Measurements from ENCODE around the gene ATP11A.
"Not testable (repeated sequence)": the region's sequence is repeated elsewhere in the genome, so short reads cannot be mapped to it uniquely, and the experiment has no call there.

ATP11A gene

DNA sequence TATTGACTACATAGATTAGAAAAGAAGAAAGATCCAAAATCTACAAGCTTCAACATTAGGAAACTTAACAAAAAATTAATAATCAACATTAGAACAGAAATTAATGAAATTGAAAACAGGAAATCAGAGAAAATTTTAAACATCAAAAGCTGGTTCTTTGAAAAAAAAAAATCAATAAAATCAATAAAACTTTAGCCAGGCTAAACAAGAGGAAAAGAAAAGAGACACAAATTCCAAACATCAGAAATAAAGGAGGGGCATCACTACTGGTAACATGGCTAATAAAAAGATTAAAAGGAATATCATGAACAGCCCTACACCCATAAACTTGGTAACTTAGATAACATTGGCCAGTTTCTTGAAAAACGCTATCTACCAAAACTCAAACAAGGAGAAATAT is 110.2 kb downstream of the ATP11A start:
- no peak for DNase-seq (ENCODE audit: low read depth)

- DNase-seq (ENCODE audit: low read depth), result not testable (repeated sequence)
These were observed 111.0 kb downstream of the ATP11A start for GRCh38 chr13:112800807-112801206.

- no peak for DNase-seq (ENCODE audit: low read depth)
These were observed 113.0 kb downstream of the ATP11A start for GRCh38 chr13:112802802-112803195.

DNA sequence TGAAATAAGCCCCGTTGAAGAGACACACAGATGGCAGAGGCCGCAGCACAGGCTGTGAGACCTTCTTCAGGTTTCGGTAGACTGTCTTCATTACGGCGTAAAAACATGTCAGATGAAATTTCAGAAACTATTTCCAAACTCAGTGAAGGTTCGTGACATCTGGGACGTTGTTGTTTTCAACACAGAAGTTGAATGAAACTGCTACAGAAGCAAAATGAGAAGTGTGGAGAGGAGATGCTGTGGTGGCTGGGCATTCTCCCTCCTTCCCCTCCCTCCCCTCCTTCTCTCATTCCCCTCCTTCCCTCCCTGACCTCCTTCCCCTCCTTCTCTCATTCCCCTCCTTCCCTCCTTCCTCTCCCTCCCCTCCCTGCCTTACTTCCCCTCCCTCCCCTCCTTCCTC is 113.6 kb downstream of the ATP11A start:
- no peak for DNase-seq (ENCODE audit: low read depth)

- no peak for DNase-seq (ENCODE audit: low read depth)
These were observed 114.5 kb downstream of the ATP11A start for GRCh38 chr13:112804374-112804773.

GRCh38 chr13:112806739-112807652 is 117.2 kb downstream of the ATP11A start:
- DNase-seq (ENCODE audit: low read depth), result no peak

- no peak for DNase-seq (ENCODE audit: low read depth)
These were observed 118.0 kb downstream of the ATP11A start for GRCh38 chr13:112807653-112808376.

DNA sequence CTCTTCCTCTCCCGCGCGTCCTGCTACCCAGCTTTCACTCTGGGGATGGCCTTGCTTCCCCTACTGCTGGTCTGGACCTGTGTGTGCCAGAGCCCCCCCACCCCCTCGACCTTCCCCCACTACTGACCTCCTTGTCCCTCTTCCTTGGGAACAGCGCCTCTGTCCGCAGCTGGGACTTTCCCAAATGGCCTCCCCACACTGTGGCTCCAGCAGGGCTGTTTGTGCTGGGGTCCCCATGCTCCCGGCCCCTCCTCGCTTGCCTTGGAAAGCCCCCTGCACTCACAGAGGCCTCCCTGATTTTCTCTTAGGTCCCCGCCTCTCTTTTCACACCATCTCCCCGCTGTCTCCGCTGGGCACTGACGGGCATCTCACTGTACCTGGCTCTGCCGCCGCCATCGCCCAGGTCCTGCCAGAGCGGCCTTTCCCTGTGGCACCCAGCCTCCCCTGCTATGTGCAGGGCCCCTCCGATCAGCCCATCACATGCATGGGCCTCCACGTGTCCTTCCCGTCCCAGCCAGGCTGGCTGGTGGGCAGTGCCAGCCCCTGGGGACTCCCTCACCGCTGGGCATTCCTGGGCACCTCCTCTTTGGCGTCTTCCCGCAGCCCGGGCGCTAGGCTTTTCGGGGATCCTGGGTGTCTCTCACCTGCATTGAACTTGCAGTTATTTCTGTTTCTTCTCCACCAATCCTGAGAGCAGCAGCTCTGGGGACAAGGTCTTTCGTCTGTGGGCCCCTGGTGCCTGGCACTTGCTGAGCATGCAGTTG is 118.7 kb downstream of the ATP11A start:
- DNase-seq (ENCODE audit: low read depth), result no peak

DNA sequence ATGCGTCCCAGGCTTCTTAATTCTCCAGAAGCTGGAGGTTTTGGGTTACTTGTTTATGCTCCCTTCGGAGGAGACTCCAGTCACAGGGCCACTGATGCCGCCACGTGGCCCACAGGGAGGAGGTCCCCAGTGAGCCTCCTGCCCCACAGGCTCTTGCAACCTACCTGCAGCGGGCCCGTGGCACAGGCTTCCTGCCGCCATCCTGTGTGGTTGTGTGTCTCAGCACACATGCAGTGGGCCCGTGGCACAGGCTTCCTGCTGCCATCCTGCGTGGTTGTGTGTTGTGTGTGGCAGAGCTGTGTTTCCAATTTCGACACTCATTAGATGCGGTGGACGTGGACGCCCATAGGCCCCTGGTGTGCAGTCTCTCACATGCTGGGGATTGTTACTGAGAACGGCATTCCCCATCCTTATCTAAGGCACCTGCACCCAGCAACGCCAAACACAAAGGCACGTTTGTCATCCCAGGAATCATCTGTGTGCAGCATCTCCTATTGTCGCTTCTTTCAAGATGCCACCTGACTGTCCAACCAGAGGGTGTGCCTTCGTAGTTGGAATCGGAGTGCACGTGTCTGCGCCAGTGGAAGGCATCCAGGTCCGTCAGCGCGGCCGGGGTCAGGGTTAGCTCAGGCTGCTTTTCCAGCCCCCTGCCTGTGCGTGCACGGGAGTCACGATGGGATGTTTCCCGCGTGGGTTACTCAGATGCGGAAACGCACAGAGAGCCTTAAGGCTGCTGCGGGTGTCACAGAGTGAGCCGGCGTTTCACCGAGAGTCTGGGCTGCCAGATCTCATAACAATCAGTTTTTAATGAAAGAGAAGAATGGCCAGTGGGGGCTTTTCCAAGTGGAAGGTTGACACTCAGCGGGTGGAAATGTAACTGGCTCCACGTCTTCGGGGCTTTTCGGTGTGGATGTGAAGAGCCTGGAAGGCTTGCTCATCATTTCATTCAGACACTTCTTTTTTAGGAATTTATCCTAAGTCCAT is 119.8 kb downstream of the ATP11A start:
- no peak for DNase-seq (ENCODE audit: low read depth)

- no peak for DNase-seq (ENCODE audit: low read depth)
These were observed 120.8 kb downstream of the ATP11A start for GRCh38 chr13:112810608-112811007.

GRCh38 chr13:112812306-112813055 is 122.6 kb downstream of the ATP11A start:
- DNase-seq (ENCODE audit: low read depth), result no peak

DNA sequence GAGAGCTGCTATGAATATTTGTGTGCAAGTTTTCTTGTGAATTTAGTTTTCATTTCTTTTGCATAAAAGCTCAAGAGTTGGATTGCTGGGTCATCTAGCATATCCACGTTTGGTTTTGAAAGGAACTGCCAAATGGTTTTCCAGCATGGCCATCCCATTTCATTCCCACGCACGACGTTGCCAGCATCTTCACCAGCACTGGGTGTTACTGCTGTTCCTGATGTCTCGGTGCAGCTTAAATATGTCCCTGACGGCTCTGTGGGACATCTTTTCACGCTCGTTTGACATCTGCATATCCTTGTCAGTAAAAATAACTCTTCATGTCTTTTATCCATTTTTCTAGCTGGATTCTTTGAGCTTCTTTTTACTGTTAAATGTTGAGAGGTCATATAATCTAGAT is 123.7 kb downstream of the ATP11A start:
- DNase-seq (ENCODE audit: low read depth), result no peak

DNA sequence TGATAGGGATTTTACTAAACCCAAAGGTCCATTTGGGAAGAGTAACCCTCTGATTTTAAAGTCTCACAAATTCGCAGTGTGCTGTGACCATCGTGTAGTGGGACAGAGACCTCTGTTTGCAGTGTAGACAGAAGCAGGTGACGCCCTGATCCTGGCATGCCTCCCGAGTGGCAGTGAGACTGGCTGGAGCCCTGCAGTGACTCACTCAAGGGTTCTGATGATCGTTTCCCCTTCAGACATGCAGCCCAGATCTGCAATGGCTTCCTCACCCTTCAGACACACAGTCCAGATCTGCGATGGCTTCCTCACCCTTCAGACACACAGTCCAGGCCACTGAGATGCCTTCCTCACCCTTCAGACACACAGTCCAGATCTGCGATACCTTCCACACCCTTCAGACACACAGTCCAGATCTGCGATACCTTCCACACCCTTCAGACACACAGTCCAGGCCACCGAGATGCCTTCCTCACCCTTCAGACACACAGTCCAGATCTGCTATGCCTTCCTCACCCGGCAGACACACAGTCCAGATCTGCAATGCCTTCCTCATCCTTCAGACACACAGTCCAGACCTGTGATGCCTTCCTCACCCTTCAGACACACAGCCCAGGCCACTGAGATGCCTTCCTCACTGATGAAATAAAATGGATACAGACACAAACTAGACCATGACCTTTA is 125.2 kb downstream of the ATP11A start:
- DNase-seq (ENCODE audit: low read depth), result no peak

- no peak for DNase-seq (ENCODE audit: low read depth)
These were observed 126.0 kb downstream of the ATP11A start for GRCh38 chr13:112815871-112816270.

GRCh38 chr13:112818040-112818697 is 128.3 kb downstream of the ATP11A start:
- DNase-seq (ENCODE audit: low read depth), result no peak

DNA sequence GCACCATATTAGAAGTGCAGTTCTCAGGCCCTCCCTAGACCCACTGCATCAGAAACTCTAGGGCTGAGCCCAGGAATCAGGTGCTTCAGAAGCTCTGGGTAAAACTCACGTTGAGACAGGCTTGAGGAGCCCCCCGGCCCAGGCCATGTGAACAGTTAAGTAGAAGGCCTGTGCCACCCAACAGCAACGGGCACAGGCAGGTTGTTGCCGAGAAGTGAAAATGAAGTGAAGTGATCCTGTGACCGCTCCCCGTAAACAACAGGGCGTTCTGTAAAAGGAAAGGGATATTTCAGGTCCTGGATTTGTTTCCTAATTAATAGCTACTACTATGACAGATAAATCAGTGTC is 128.8 kb downstream of the ATP11A start:
- no peak for DNase-seq (ENCODE audit: low read depth)

- no peak for DNase-seq (ENCODE audit: low read depth)
These were observed 129.3 kb downstream of the ATP11A start for GRCh38 chr13:112819111-112819510.

DNA sequence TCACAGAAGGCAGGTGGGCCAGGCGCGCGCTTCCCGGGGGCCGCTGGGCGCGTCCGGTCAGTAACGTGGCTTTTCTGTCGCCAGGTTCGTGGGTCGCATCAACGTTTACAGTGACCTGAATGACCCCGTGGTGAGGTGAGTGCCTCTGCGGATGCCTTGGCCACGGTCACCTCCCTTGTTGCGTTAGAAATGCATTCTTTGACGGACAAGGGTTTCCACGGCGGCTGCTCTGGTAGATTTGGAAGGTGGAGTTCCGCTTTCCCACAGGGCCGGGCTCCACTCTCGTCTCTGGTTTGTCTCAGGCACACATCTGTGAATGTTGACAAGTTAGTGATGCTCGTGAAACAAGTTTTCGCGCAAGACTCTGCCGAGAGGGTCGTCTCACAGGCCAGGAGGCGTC is 130.0 kb downstream of the ATP11A start:
- DNase-seq (ENCODE audit: low read depth), result no peak

DNA sequence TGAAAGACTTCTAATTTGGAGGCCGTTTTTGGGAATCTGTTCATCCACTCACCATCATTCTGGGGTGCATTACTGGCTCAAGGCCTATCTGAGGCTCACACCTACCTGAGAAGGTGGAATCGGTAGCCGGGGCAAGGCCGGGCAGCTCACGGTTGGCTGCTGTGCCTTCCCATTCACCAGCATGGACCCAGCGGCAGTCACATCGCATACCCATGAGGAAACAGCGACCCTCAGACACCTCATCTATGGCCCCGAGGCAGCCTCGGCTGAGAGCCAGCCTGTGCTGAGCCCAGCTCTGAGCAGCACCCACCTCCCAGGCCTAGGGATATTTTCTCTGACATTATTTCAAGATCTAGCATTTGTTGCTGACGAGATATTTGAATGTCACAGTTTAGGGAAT is 130.5 kb downstream of the ATP11A start:
- DNase-seq (ENCODE audit: low read depth), result no peak
